Heart right ventricle (tissue), 16 donors: Measurements from ENCODE around the gene CUZD1. TPM values are rescaled to one million over a fixed set of nuclear protein-coding genes. Genes with fewer than 3 reads are reported as not detected.
A peak's percentile ranks its signal among the peaks of the same experiment; 100 is the strongest.

ENCODE experiments used
- ATAC-seq, 8 donors: fragments of 200-7000 bp; cut with Tn5 transposase; one replicate each; pipeline ENCODE4 v1.9.1; 2020; ENCODE audit warnings: mild to moderate bottlenecking in 8 of 8, moderate library complexity in 8 of 8, moderate number of reproducible peaks in 1 of 8
- DNase-seq, 2 donors: peaks; one replicate each; pipeline ENCODE4 v3.0.0-alpha.2; 2020
- H3K27ac ChIP-seq, 10 donors: fragments of 200-600 bp; sonication (generic) in 2 of 10; one replicate each; pipeline versions ENCODE4 v1.5.0 to v1.8.0; 2020 to 2022; ENCODE audit warnings: mild to moderate bottlenecking in 3 of 10
- H3K27me3 ChIP-seq, 7 donors: fragments of 200-600 bp; one replicate each; pipeline ENCODE4 v1.8.0; 2021 to 2022; ENCODE audit warnings: mild to moderate bottlenecking in 2 of 7
- H3K36me3 ChIP-seq, 9 donors: fragments of 200-600 bp; sonication (generic) in 1 of 9; one replicate each; pipeline versions ENCODE4 v1.5.0 to v1.8.0; 2020 to 2022; ENCODE audit warnings: mild to moderate bottlenecking in 2 of 9
- H3K4me1 ChIP-seq, 9 donors: fragments of 200-600 bp; sonication (generic) in 1 of 9; one replicate each; pipeline versions ENCODE4 v1.5.0 to v1.8.0; 2020 to 2022; ENCODE audit warnings: mild to moderate bottlenecking in 4 of 9
- H3K4me3 ChIP-seq, 10 donors: fragments of 200-600 bp; sonication (generic) in 2 of 10; one replicate each; pipeline versions ENCODE4 v1.5.0 to v1.8.0; 2020 to 2022; ENCODE audit warnings: mild to moderate bottlenecking in 7 of 10, moderate library complexity in 2 of 10
- H3K9me3 ChIP-seq, 11 donors: fragments of 200-600 bp in 10 of 11; sonication (generic) in 2 of 11; one replicate each; pipeline versions ENCODE4 v1.5.0 to v1.8.0; 2013 to 2022; ENCODE audit warnings: mild to moderate bottlenecking in 2 of 11, control low read depth in 1 of 11, moderate library complexity in 1 of 11
- WGBS, 2 donors: extraction: QIAGEN DNeasy Blood & Tissue Kit; methylation state at CpG; one replicate each; pipeline ENCODE4 v1.1.7; 2013; ENCODE audit warnings: inconsistent platforms in 1 of 2; 5-methylcytosine and 5-hydroxymethylcytosine counted together
- intact Hi-C, 10 donors: fragments of 100-400 bp; cut with DNase I; formaldehyde crosslinking; loops; one replicate each; pipeline versions ENCODE4 v1.11.1 to v1.14.2; 2022
- polyA plus RNA-seq, 2 donors: library from polyadenylated mRNA; stranded (reverse); fragments of 200-250 nt; gene quantifications; one replicate each; pipeline ENCODE4 v1.2.3, GENCODE V29; 2013
- total RNA-seq, 10 donors: library from RNA; stranded (reverse); fragmentation: NEBNext Ultra II Directional in 3 of 10; extraction: Animal tissue kit (Norgen Biotek cat#: 25700) in 3 of 10; gene quantifications; one replicate each; pipeline versions ENCODE4 v1.2.1 to v1.2.4, GENCODE V29; 2021 to 2023
- TF ChIP-seq, protein P1 (sequence below), 9 donors: fragments of 200-600 bp; sonication (generic) in 2 of 9; IDR thresholded peaks; one replicate each; pipeline versions ENCODE4 v1.5.0 to v1.8.0; 2021 to 2022; ENCODE audit warnings: antibody characterized with exemption in 9 of 9, mild to moderate bottlenecking in 5 of 9, moderate library complexity in 1 of 9
- donor health status: Arrhythmogenic right ventricular cardiomyopathy.
- donor health status: ischemic (EF 13 %, LVEDD 7.1; RV severe dilation, severe dysfunction).
- donor health status: healthy with polysubstance abuse.
- donor health status: DM: no; HTN: yes; CAD: no.
- donor health status: DM: no; HTN: no; CAD: no.
- donor health status: ischemic (EF 25% LVEDD 6.9; RV normal size, moderate dysfunction).
- donor health status: ischemic (EF 25% LVEDD 5.7; RV mildly dilated, moderate dysfunction).
- donor health status: healthy.
- donor health status: DM: yes; HTN: yes; CAD: no.
- donor health status: Ischemic cardiomyopathy.
- donor health status: ischemic (EF 35%, LVEDD 5.7; RV mildly dilated, moderate dysfunction).
- donor health status: nonischemic (EF 11% LVEDD 7.7; RV severe dilation, severe dysfunction).
- donor health status: DM: yes; HTN: yes; CAD: no.
- donor health status: PGD.
- donor health status: ischemic (EF 29% LVEDD 5.4; RV normal size, mild dysfunction).
- donor health status: nonischemic (EF 23%, LVEDD 6.1; RV moderate dilation, normal function).

CUZD1 gene
- total and polyA plus RNA-seq, 12 donors, result 0.13 to 1.1 (median 0.24) TPM

DNA sequence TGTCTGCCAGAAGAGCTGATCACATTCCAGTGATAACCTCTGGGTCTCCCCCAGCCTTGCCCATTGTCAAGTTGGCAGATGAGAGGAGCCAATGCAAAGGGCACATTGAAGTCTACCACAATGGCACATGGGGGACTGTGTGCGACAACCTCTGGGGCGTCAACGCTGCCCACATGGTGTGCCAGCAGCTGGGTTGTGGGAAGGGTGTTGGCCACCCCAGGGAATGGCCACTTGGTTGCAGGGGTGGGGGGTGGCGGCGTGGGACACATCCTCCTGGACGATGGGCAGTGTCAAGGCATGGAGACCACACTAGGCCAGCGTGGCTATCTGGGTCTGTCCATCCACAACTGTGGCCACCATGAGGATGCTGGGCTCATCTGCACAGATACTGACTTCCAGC lies 43.4 kb downstream of the CUZD1 start:
- intact Hi-C loops, result no loop called here
- Histone ChIP-seq H3K4me1 (no peaks in the 10 kb centered on the region), H3K4me3 (no peak overlapping the region), H3K27me3 (peaks cover 0 to 19% (median 5%) of the 10 kb centered on the region in 7 donors), H3K27ac (no peak overlapping the region), H3K36me3 (no peaks in the 10 kb centered on the region), H3K9me3 (no peaks in the 10 kb centered on the region)
- TF ChIP-seq, protein P1, sequence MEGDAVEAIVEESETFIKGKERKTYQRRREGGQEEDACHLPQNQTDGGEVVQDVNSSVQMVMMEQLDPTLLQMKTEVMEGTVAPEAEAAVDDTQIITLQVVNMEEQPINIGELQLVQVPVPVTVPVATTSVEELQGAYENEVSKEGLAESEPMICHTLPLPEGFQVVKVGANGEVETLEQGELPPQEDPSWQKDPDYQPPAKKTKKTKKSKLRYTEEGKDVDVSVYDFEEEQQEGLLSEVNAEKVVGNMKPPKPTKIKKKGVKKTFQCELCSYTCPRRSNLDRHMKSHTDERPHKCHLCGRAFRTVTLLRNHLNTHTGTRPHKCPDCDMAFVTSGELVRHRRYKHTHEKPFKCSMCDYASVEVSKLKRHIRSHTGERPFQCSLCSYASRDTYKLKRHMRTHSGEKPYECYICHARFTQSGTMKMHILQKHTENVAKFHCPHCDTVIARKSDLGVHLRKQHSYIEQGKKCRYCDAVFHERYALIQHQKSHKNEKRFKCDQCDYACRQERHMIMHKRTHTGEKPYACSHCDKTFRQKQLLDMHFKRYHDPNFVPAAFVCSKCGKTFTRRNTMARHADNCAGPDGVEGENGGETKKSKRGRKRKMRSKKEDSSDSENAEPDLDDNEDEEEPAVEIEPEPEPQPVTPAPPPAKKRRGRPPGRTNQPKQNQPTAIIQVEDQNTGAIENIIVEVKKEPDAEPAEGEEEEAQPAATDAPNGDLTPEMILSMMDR (IDR thresholded peaks at IDR 0.05), result no peak
- WGBS, 2 donors, result 86 to 87% methylated on average over 7 of the region's 7 CpGs
- DNase-seq (no peak), ATAC-seq (no peak)

DNA sequence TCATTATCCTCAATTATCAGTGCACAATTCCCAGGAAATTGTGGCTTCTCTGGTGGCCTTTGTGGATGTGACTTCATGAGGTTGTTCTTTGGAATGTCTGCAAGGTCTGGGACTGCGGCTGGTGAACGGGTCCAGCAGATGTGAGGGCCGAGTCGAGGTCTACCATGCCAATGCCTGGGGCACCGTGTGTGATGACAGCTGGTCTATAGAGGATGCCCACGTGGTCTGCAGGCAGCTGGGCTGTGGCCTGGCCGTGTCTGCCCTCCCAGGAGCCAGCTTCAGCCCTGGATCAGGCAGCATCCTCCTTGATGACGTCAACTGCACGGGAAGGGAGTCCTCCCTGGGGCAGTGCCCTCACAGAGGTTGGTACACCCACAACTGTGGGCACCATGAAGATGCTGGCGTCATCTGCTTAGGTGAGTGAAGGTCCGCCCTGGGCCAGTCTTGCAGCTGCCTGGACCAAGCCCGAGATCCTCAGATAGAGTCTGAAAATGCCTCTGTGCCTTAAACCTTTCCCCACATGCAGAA lies 46.9 kb downstream of the CUZD1 start:
- WGBS, 2 donors, result 76 to 85% methylated on average over 12 of the region's 12 CpGs
- Histone ChIP-seq H3K27me3 (peaks cover 0 to 12% (median 0%) of the 10 kb centered on the region in 7 donors), H3K4me3 (no peak overlapping the region), H3K27ac (no peak overlapping the region), H3K4me1 (no peaks in the 10 kb centered on the region), H3K9me3 (no peaks in the 10 kb centered on the region), H3K36me3 (no peaks in the 10 kb centered on the region)
- intact Hi-C loops, result no loop called here
- ATAC-seq (no peak), DNase-seq (no peak)
- TF ChIP-seq, protein P1 (IDR thresholded peaks at IDR 0.05), result no peak

GRCh38 chr10:122796796-122797195 lies 48.9 kb downstream of the CUZD1 start:
- Histone ChIP-seq H3K4me3 (no peak overlapping the region), H3K27me3 (peaks cover 0 to 19% (median 0%) of the 10 kb centered on the region in 7 donors), H3K27ac (no peak overlapping the region), H3K9me3 (no peaks in the 10 kb centered on the region), H3K4me1 (no peaks in the 10 kb centered on the region), H3K36me3 (no peaks in the 10 kb centered on the region)
- intact Hi-C loops, result no loop called here
- no peak for DNase-seq
- TF ChIP-seq, protein P1 (IDR thresholded peaks at IDR 0.05), result no peak
- no peak for ATAC-seq
- WGBS, 2 donors, result 34 to 39% methylated on average over 2 of the region's 2 CpGs

GRCh38 chr10:122795924-122796323 lies 49.7 kb downstream of the CUZD1 start:
- Histone ChIP-seq H3K27me3 (peaks cover 0 to 19% (median 0%) of the 10 kb centered on the region in 7 donors), H3K9me3 (no peaks in the 10 kb centered on the region), H3K27ac (no peak overlapping the region), H3K4me1 (no peaks in the 10 kb centered on the region), H3K4me3 (no peak overlapping the region), H3K36me3 (no peaks in the 10 kb centered on the region)
- ATAC-seq (peak in 1 of 8 donors; percentile 63), DNase-seq (no peak)
- intact Hi-C loops, result no loop called here
- TF ChIP-seq, protein P1 (IDR thresholded peaks at IDR 0.05), result no peak
- 46 to 57% methylated on average over 5 of the region's 5 CpGs for WGBS, 2 donors
